ENCODE measurements around the gene CLSTN1. TPM values are rescaled to one million over a fixed set of nuclear protein-coding genes. Genes with fewer than 3 reads are reported as not detected.
A peak's percentile ranks its signal among the peaks of the same experiment; 100 is the strongest.

Gene CLSTN1
- total and polyA plus RNA-seq, 2 donors (not counting 1 experiment from before 2014, with no cell fraction given), result 34.9 to 81.4 TPM

GRCh38 chr1:9801909-9802308 is 21.9 kb downstream of the CLSTN1 start:
- DNase-seq (no peak), ATAC-seq (ENCODE audit: low read depth) (no peak)
- Histone ChIP-seq H3K27me3 (replicated peaks in 1 of 4; ENCODE audit: control extremely low read depth in 1 of 4, control insufficient read depth in 3 of 4, insufficient read depth in 4 of 4, low read length in 3 of 4) (no peaks in the 10 kb centered on the region), H3K27ac (ENCODE audit: low read length in 2 of 2) (peak overlapping the region in 1 of 2 donors; percentile 32), H4K20me1 (ENCODE audit: control insufficient read depth, insufficient read depth, low read length, poor library complexity, severe bottlenecking) (peaks cover 23% of the 10 kb centered on the region), H3K9ac (ENCODE audit: low read length) (no peak overlapping the region), H3K4me1 (ENCODE audit: control insufficient read depth in 2 of 2, insufficient read depth in 2 of 2, low read length in 2 of 2) (peaks cover 5 to 8% of the 10 kb centered on the region in 2 donors), H3K4me3 (ENCODE audit: control extremely low read depth in 1 of 5, extremely low read depth in 1 of 5, insufficient read depth in 1 of 5, low read depth in 2 of 5, low read length in 4 of 5) (no peak overlapping the region), H3K79me2 (ENCODE audit: control insufficient read depth, insufficient read depth, low read length) (peaks cover 87% of the 10 kb centered on the region), H3K9me3 (ENCODE audit: control extremely low read depth in 1 of 3, control insufficient read depth in 2 of 3, insufficient read depth in 1 of 3, low read length in 2 of 3) (no peaks in the 10 kb centered on the region), H3K36me3 (replicated peaks in 1 of 2; ENCODE audit: control extremely low read depth in 1 of 2, control insufficient read depth in 1 of 2, extremely low read depth in 1 of 2, insufficient read depth in 2 of 2, low read length in 1 of 2) (no peaks in the 10 kb centered on the region), H2AFZ (ENCODE audit: insufficient read depth, low read depth, low read length, poor library complexity, severe bottlenecking) (no peak overlapping the region), H3K4me2 (replicated peaks; ENCODE audit: low read depth, low read length, poor library complexity, severe bottlenecking) (no peak overlapping the region)
- intact Hi-C loops (cut with micrococcal nuclease), result no loop called here
- TF ChIP-seq EZH2 (IDR thresholded peaks at IDR 0.05; ENCODE audit: borderline replicate concordance, insufficient read depth, low read depth, low read length, poor library complexity, severe bottlenecking) (no peak), CTCF (IDR thresholded peaks at IDR 0.05) (no peak)
- Mint-ChIP-seq H3K4me3 (no peak overlapping the region), H3K27me3 (no peaks in the 10 kb centered on the region), H3K9me3 (ENCODE audit: insufficient read depth) (no peaks in the 10 kb centered on the region), H3K27ac (peak overlapping the region; percentile 17), H3K4me1 (peaks cover 44% of the 10 kb centered on the region)
- POLR2A ChIA-PET, result no interaction called here
- no CpG with 5 or more reads among the region's 1 CpG for WGBS (ENCODE audit: insufficient coverage)
- CTCF ChIA-PET, result interaction anchor here (1.2 to 7.5 kb wide), 2 partner anchors 17 to 64 kb away, joined by 3 to 82 read pairs; no protein-coding TSS in a partner anchor

GRCh38 chr1:9798236-9799130 is 25.3 kb downstream of the CLSTN1 start:
- H2AFZ ChIP-seq (ENCODE audit: insufficient read depth, low read depth, low read length, poor library complexity, severe bottlenecking), result no peak overlapping the region
- DNase-seq, result no peak
- no peaks in the 10 kb centered on the region for H3K27me3 ChIP-seq (replicated peaks in 1 of 4; ENCODE audit: control extremely low read depth in 1 of 4, control insufficient read depth in 3 of 4, insufficient read depth in 4 of 4, low read length in 3 of 4)
- Mint-ChIP-seq H3K4me1 (peaks cover 42% of the 10 kb centered on the region), H3K27ac (no peak overlapping the region), H3K9me3 (ENCODE audit: insufficient read depth) (no peaks in the 10 kb centered on the region), H3K4me3 (no peak overlapping the region), H3K27me3 (no peaks in the 10 kb centered on the region)
- peaks cover 16% of the 10 kb centered on the region for H4K20me1 ChIP-seq (ENCODE audit: control insufficient read depth, insufficient read depth, low read length, poor library complexity, severe bottlenecking)
- no peak overlapping the region for H3K27ac ChIP-seq (ENCODE audit: low read length in 2 of 2)
- 91% methylated on average over 10 of the region's 11 CpGs for WGBS (ENCODE audit: insufficient coverage)
- intact Hi-C loops (cut with micrococcal nuclease), result no loop called here
- H3K9ac ChIP-seq (ENCODE audit: low read length), result no peak overlapping the region
- no peaks in the 10 kb centered on the region for H3K36me3 ChIP-seq (replicated peaks in 1 of 2; ENCODE audit: control extremely low read depth in 1 of 2, control insufficient read depth in 1 of 2, extremely low read depth in 1 of 2, insufficient read depth in 2 of 2, low read length in 1 of 2)
- no peak overlapping the region for H3K4me2 ChIP-seq (replicated peaks; ENCODE audit: low read depth, low read length, poor library complexity, severe bottlenecking)
- peaks cover 90% of the 10 kb centered on the region for H3K79me2 ChIP-seq (ENCODE audit: control insufficient read depth, insufficient read depth, low read length)
- H3K4me1 ChIP-seq (ENCODE audit: control insufficient read depth in 2 of 2, insufficient read depth in 2 of 2, low read length in 2 of 2), result peaks cover 8% of the 10 kb centered on the region in 2 donors
- CTCF ChIA-PET, result interaction anchor here (0.6 to 7.5 kb wide), 2 partner anchors 14 to 70 kb away, joined by 3 to 82 read pairs; no protein-coding TSS in a partner anchor
- no peak for ATAC-seq (ENCODE audit: low read depth)
- no peak overlapping the region for H3K4me3 ChIP-seq (ENCODE audit: control extremely low read depth in 1 of 5, extremely low read depth in 1 of 5, insufficient read depth in 1 of 5, low read depth in 2 of 5, low read length in 4 of 5)
- H3K9me3 ChIP-seq (ENCODE audit: control extremely low read depth in 1 of 3, control insufficient read depth in 2 of 3, insufficient read depth in 1 of 3, low read length in 2 of 3), result no peaks in the 10 kb centered on the region
- POLR2A ChIA-PET, result interaction anchor here (1.4 kb wide), 1 partner anchor 13 kb away, joined by 10 read pairs; no protein-coding TSS in a partner anchor
- TF ChIP-seq CTCF (IDR thresholded peaks at IDR 0.05) (no peak), EZH2 (IDR thresholded peaks at IDR 0.05; ENCODE audit: borderline replicate concordance, insufficient read depth, low read depth, low read length, poor library complexity, severe bottlenecking) (no peak)

Data from B cell (primary cell).